Adrenal gland (tissue), 5 donors: ENCODE measurements around the gene FLYWCH2.

Source experiments
- CTCF ChIP-seq, 6 experiments: fragments of 450-650 bp in 4 of 6; fragments of 200-600 bp in 2 of 6; sonication (generic) in 1 of 6; IDR thresholded peaks; 1 replicate in 5 of 6; 2 replicates in 1 of 6; pipeline versions ENCODE4 v1.5.1 to v1.8.0; 2016 to 2021; ENCODE audit warnings: antibody characterized with exemption in 6 of 6, mild to moderate bottlenecking in 2 of 6, moderate library complexity in 1 of 6
- POLR2A ChIP-seq, 2 donors: fragments of 450-650 bp; IDR thresholded peaks; one replicate each; pipeline ENCODE4 v1.6.1; 2017; ENCODE audit warnings: antibody characterized with exemption in 2 of 2, mild to moderate bottlenecking in 2 of 2, moderate library complexity in 1 of 2
- donor health status: DM: no; HTN: no; CAD: no.

- TF ChIP-seq CTCF (IDR thresholded peaks at IDR 0.05), result no peak
- TF ChIP-seq POLR2A (IDR thresholded peaks at IDR 0.05), result peak in 1 of 2 donors; percentile 16
Observed at GRCh38 chr16:2884041-2884451, 1.0 kb downstream of the FLYWCH2 start.
